ENCODE measurements around the gene MAN1A1.

- no peak for TF ChIP-seq RNF2 (IDR thresholded peaks at IDR 0.05; ENCODE audit: borderline replicate concordance, low read depth)
- no peak for TF ChIP-seq CTCF (IDR thresholded peaks at IDR 0.05)
- no peak for TF ChIP-seq RAD21 (conservative IDR thresholded peaks at IDR 0.05 in 1 of 2, IDR thresholded peaks at IDR 0.05 in 1 of 2)
- no peak for TF ChIP-seq HOXA7 (CRISPR knock-in tag; IDR thresholded peaks at IDR 0.05)
- no peak for TF ChIP-seq NR3C1 (IDR thresholded peaks at IDR 0.05)
- no peak for TF ChIP-seq POLR2A (IDR thresholded peaks at IDR 0.05; ENCODE audit: low read length)
- no peak for TF ChIP-seq EP300 (IDR thresholded peaks at IDR 0.05)
- TF ChIP-seq MYC (IDR thresholded peaks at IDR 0.05; ENCODE audit: borderline replicate concordance, low read length), result no peak
- TF ChIP-seq RFX5 (IDR thresholded peaks at IDR 0.05), result no peak
Measured at GRCh38 chr6:119308048-119308570, 41.5 kb downstream of the MAN1A1 start.
